NCI-H460 (cell line): ENCODE results near the gene FAM120AOS. TPM values are rescaled to one million over a fixed set of nuclear protein-coding genes. Genes with fewer than 3 reads are reported as not detected.

ENCODE experiments used
- DNase-seq: peaks from one replicate; pipeline ENCODE4 v3.0.0-alpha.2; 2016; ENCODE audit warnings: low read depth; ENCODE audit errors: extremely low read depth
- polyA plus RNA-seq: library from polyadenylated mRNA; depleted of rRNA; stranded (reverse); fragments of >200 nt; gene quantifications from 2 replicates; pipeline ENCODE4 v1.2.3, GENCODE V29; 2014; cell fraction: nucleus; rRNA removed
- total RNA-seq: library from RNA; depleted of rRNA; stranded (reverse); fragments of >200 nt; shearing (Covaris generic); gene quantifications from 2 replicates; pipeline ENCODE4 v1.2.3, GENCODE V29; 2014; rRNA removed

Gene FAM120AOS
- 79.8 and 89.9 TPM in 2 replicates for total RNA-seq
- polyA plus RNA-seq, result 67.3 and 190 TPM in 2 replicates

GRCh38 chr9:93453047-93453914, at the start of gene FAM120AOS:
FAM120AOS (minus strand) TSS chr9:93453581; CDS start chr9:93452709, 872 bp downstream.
- peak; percentile 91 for DNase-seq

GRCh38 chr9:93501406-93501805, 48.0 kb upstream of the FAM120AOS start:
- DNase-seq, result no peak

GRCh38 chr9:93500571-93501298, 47.4 kb upstream of the FAM120AOS start:
- DNase-seq, result no peak

GRCh38 chr9:93496285-93496684, 42.9 kb upstream of the FAM120AOS start:
- no peak for DNase-seq

- no peak for DNase-seq
Observed at GRCh38 chr9:93493949-93494348, 40.6 kb upstream of the FAM120AOS start.

- no peak for DNase-seq
Observed at GRCh38 chr9:93492327-93492726, 38.9 kb upstream of the FAM120AOS start.

GRCh38 chr9:93491593-93492232, 38.3 kb upstream of the FAM120AOS start:
- no peak for DNase-seq

GRCh38 chr9:93488244-93488643, 34.9 kb upstream of the FAM120AOS start:
- DNase-seq, result no peak

GRCh38 chr9:93486268-93486667, 32.9 kb upstream of the FAM120AOS start:
- no peak for DNase-seq

GRCh38 chr9:93483497-93483896, 30.1 kb upstream of the FAM120AOS start:
- no peak for DNase-seq

- no peak for DNase-seq
Observed at GRCh38 chr9:93480728-93481324, 27.4 kb upstream of the FAM120AOS start.

- DNase-seq, result no peak
Observed at GRCh38 chr9:93480262-93480661, 26.9 kb upstream of the FAM120AOS start.

- DNase-seq, result no peak
Observed at GRCh38 chr9:93479726-93480125, 26.3 kb upstream of the FAM120AOS start.

- DNase-seq, result no peak
Observed at GRCh38 chr9:93477397-93477796, 24.0 kb upstream of the FAM120AOS start.

GRCh38 chr9:93476924-93477323, 23.5 kb upstream of the FAM120AOS start:
- DNase-seq, result no peak

GRCh38 chr9:93475856-93476255, 22.5 kb upstream of the FAM120AOS start:
- peak; percentile 38 for DNase-seq

GRCh38 chr9:93475108-93475507, 21.7 kb upstream of the FAM120AOS start:
- DNase-seq, result no peak

- peak; percentile 28 for DNase-seq
Observed at GRCh38 chr9:93473411-93473810, 20.0 kb upstream of the FAM120AOS start.

- no peak for DNase-seq
Observed at GRCh38 chr9:93471124-93471523, 17.7 kb upstream of the FAM120AOS start.

GRCh38 chr9:93470391-93470790, 17.0 kb upstream of the FAM120AOS start:
- no peak for DNase-seq
